D721Med (cell line): Measurements from ENCODE around the gene CEP170.

Source experiments
- DNase-seq: peaks from one replicate; pipeline ENCODE4 v3.0.0; 2011; ENCODE audit warnings: low spot score; ENCODE audit not compliant: insufficient read length
- FAIRE-seq: peaks from 2 replicates; lab custom pipeline; 2011; peaks lifted over from hg19 to GRCh38; lab: Jason Lieb, UNC
- TF ChIP-seq, protein P1 (sequence below): IDR thresholded peaks from 2 replicates; pipeline ENCODE4 v1.5.1; 2012; ENCODE audit warnings: mild to moderate bottlenecking, control low read depth; ENCODE audit not compliant: insufficient read depth; ENCODE audit errors: missing control alignments

Gene CEP170

DNA sequence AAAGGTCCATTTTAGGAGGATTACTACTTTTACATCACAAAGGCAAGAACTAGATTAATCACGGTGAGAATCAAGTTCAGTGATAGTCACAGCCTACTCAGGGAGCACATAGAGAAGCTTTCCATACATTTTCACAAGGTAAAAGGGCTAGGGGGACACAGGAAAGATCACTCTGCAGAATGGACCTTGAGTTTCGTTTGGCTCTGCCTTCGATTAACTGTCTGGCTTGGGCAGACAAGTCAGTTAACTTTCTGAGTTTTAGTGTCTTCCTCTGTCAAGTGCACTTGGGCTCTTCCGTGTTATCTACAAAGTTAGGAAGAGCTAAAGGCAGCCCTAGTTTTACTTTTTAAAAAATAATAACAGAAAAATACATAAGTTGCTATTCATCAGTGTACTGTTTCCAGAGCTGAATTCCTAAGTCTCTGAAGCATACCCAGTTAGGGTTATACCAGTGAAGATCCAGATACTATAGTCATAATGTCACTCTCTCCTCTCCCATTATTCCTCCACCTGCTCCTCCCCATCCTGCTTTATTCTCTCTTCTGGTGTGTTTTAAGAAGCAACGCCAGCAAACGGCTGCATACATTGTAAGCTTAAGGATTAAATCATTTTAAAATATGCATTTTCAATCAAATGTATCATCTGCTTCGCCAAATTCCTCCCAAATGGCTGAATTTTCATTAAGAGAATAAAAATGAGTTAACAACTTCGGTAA lies 1.7 kb downstream of the CEP170 start:
- TF ChIP-seq, protein P1, sequence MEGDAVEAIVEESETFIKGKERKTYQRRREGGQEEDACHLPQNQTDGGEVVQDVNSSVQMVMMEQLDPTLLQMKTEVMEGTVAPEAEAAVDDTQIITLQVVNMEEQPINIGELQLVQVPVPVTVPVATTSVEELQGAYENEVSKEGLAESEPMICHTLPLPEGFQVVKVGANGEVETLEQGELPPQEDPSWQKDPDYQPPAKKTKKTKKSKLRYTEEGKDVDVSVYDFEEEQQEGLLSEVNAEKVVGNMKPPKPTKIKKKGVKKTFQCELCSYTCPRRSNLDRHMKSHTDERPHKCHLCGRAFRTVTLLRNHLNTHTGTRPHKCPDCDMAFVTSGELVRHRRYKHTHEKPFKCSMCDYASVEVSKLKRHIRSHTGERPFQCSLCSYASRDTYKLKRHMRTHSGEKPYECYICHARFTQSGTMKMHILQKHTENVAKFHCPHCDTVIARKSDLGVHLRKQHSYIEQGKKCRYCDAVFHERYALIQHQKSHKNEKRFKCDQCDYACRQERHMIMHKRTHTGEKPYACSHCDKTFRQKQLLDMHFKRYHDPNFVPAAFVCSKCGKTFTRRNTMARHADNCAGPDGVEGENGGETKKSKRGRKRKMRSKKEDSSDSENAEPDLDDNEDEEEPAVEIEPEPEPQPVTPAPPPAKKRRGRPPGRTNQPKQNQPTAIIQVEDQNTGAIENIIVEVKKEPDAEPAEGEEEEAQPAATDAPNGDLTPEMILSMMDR, result no peak
- peak; percentile 66 for FAIRE-seq
- no peak for DNase-seq

DNA sequence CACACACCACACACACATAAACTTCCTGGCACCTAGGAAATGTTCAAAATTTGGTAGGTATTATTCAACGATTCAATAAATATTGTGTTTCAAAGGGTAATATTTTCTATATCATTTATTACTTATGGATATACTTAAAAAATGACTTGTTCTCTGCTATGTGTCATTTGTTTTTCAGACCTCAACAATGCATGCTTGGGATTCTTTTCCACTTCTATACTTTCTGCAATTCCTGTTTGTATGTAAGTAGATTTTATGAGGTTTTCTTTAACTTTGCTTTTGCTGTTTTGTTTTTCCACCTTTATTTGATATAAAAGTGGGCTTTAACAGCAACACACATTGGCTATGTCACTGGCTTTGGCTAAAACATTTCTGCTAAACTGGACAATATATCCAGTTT lies 3.5 kb downstream of the CEP170 start:
- DNase-seq, result no peak
- TF ChIP-seq, protein P1, result no peak
- no peak for FAIRE-seq

DNA sequence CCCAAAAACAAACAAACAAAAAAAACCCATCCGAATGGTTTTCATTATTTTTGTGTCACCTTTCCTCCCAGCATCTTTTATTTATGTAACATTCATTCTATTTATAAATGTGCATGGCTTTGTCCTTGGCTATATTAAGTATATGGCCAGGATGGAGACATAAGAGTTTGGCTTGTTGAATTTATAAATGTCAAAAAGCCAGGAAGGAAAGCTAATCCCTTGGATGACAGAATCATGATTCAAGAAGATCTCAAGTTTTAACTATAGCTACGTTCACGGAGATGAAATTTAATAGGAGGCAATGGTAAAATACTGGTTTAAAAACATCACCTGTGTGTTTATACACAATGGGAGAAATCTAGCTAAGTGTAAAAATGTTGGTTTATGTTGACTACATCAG lies 5.0 kb downstream of the CEP170 start:
- FAIRE-seq (peak; percentile 88), DNase-seq (no peak)
- TF ChIP-seq, protein P1, result no peak

- no peak for FAIRE-seq
- TF ChIP-seq, protein P1, result no peak
Measured at GRCh38 chr1:243249214-243249613, 5.9 kb downstream of the CEP170 start.

DNA sequence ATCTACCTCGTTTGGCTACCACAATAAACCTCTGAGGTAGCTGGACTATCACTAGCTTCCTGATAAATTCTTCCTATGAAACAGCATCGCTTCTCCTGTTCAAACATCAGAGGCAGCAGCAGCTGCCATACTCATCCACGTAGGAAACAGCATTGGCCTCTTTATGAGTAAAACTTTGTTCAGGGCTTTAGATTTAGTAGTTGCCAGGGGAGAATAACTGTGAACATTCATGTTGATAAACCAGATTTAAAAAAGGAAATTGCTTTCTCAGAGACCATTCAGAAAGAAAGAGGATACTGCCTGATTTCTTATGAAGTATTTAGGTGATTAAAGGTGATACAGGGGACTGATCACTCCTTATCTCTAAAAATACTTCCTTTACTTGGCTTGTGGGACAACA lies 7.2 kb downstream of the CEP170 start:
- DNase-seq, result no peak
- no peak for FAIRE-seq
- TF ChIP-seq, protein P1, result no peak

More at GRCh38 chr1:243249214-243249613, 5.9 kb downstream of the CEP170 start:
- DNase-seq, result no peak

- DNase-seq (no peak), FAIRE-seq (peak; percentile 48)
- TF ChIP-seq, protein P1, result no peak
Measured at GRCh38 chr1:243246916-243247315, 8.2 kb downstream of the CEP170 start.

- FAIRE-seq, result no peak
- TF ChIP-seq, protein P1, result no peak
- DNase-seq, result no peak
Measured at GRCh38 chr1:243244432-243244841, 10.6 kb downstream of the CEP170 start.
